GM19395 (cell line): ENCODE data around the gene APOH.

Experiments used
- ATAC-seq: cut with Tn5 transposase; IDR thresholded peaks from one replicate; pipeline ENCODE4 v1.9.1; 2021; ENCODE audit warnings: mild to moderate bottlenecking, moderate library complexity; ENCODE audit not compliant: unreplicated experiment

Gene APOH

GRCh38 chr17:66198242-66198641, 31.0 kb downstream of the APOH start:
- ATAC-seq, result no peak

- ATAC-seq, result peak; percentile 35
These were observed 36.9 kb downstream of the APOH start for GRCh38 chr17:66192378-66192687.

- ATAC-seq, result peak; percentile 64
These were observed 37.4 kb downstream of the APOH start, which contains the start of gene CEP112 for GRCh38 chr17:66191593-66192377. CEP112 (minus strand) TSS chr17:66192133.

GRCh38 chr17:66190738-66191592, 38.2 kb downstream of the APOH start:
- peak; percentile 5 for ATAC-seq

- no peak for ATAC-seq
These were observed 41.5 kb downstream of the APOH start for GRCh38 chr17:66187718-66188117.

- no peak for ATAC-seq
These were observed 43.4 kb downstream of the APOH start for GRCh38 chr17:66185862-66186261.

- no peak for ATAC-seq
These were observed 44.8 kb downstream of the APOH start for GRCh38 chr17:66184392-66184791.

GRCh38 chr17:66183529-66183928, 45.7 kb downstream of the APOH start:
- no peak for ATAC-seq

GRCh38 chr17:66178642-66179041, 50.6 kb downstream of the APOH start:
- no peak for ATAC-seq

- ATAC-seq, result no peak
These were observed 52.2 kb downstream of the APOH start for GRCh38 chr17:66177048-66177447.

- ATAC-seq, result no peak
These were observed 53.3 kb downstream of the APOH start for GRCh38 chr17:66175892-66176291.

GRCh38 chr17:66172691-66173223, 56.5 kb downstream of the APOH start:
- no peak for ATAC-seq

- ATAC-seq, result no peak
These were observed 57.1 kb downstream of the APOH start for GRCh38 chr17:66172144-66172543.

GRCh38 chr17:66171692-66172091, 57.5 kb downstream of the APOH start:
- no peak for ATAC-seq

GRCh38 chr17:66171172-66171571, 58.0 kb downstream of the APOH start:
- ATAC-seq, result no peak

- no peak for ATAC-seq
These were observed 59.4 kb downstream of the APOH start for GRCh38 chr17:66169839-66170238.

- ATAC-seq, result no peak
These were observed 61.9 kb downstream of the APOH start for GRCh38 chr17:66167189-66167815.

- no peak for ATAC-seq
These were observed 63.6 kb downstream of the APOH start for GRCh38 chr17:66165537-66166123.
